HepG2 (cell line): Measurements from ENCODE around the gene ZBTB20. TPM values are rescaled to one million over a fixed set of nuclear protein-coding genes. Genes with fewer than 3 reads are reported as not detected.

ENCODE experiments used
- ATAC-seq: fragments of 200-7000 bp; cut with Tn5 transposase; 3 replicates; pipeline ENCODE4 v1.9.1; 2020; ENCODE audit warnings: mild to moderate bottlenecking, moderate library complexity
- BruUV-seq: library from RNA; stranded (reverse); fragments of 400-500 nt; replicated peaks from 2 replicates; lab custom pipeline; 2021; lab: Mats Ljungman, UMichigan
- CTCF ChIA-PET: fragments of 300-600 bp; formaldehyde crosslinking; extraction: SDS; loops from one replicate; lab custom pipeline; 2021; ENCODE audit warnings: low total read pairs, inconsistent platforms, low intra/inter-chr PET ratio; lab: Yijun Ruan, JAX
- POLR2A ChIA-PET: fragments of 350-600 bp; sonication (Branson Sonifier 250); formaldehyde crosslinking; loops from one replicate; lab custom pipeline; 2020; ENCODE audit warnings: antibody characterized with exemption, inconsistent platforms; lab: Yijun Ruan, JAX
- DNase-seq: peaks from one replicate; pipeline ENCODE4 v3.0.0-alpha.2; 2015; ENCODE audit warnings: low spot score
- FAIRE-seq: peaks from 3 replicates; lab custom pipeline; 2011; peaks lifted over from hg19 to GRCh38; lab: Jason Lieb, UNC
- H2AFZ ChIP-seq: one replicate; pipeline ENCODE4 v1.6.1; 2011; ENCODE audit warnings: low read length, inconsistent platforms
- H3K27ac ChIP-seq: fragments of 300-600 bp; 3 replicates; pipeline ENCODE4 v1.8.0; 2011; ENCODE audit warnings: mixed run types, mild to moderate bottlenecking, mixed read lengths, low read length, inconsistent platforms; ENCODE audit not compliant: insufficient read depth; ENCODE audit errors: extremely low read length
- H3K27me3 ChIP-seq, 2 experiments: fragments of 200-600 bp in 1 of 2; 2 replicates in 1 of 2; 3 replicates in 1 of 2; pipeline versions ENCODE4 v1.6.0 to v1.8.0; 2011; ENCODE audit warnings: low read length in 2 of 2, mild to moderate bottlenecking in 2 of 2, moderate library complexity in 2 of 2, inconsistent platforms in 1 of 2; ENCODE audit not compliant: insufficient read depth in 2 of 2, control insufficient read depth in 1 of 2
- H3K36me3 ChIP-seq, 2 experiments: fragments of 200-600 bp in 1 of 2; replicated peaks in 1 of 2; 2 replicates in 1 of 2; 3 replicates in 1 of 2; pipeline versions ENCODE4 v1.5.1 to v1.8.0; 2011; ENCODE audit warnings: low read length in 2 of 2, inconsistent platforms in 1 of 2; ENCODE audit not compliant: insufficient read depth in 2 of 2, control insufficient read depth in 1 of 2
- H3K4me1 ChIP-seq: 2 replicates; pipeline ENCODE4 v1.5.1; 2012; ENCODE audit warnings: low read length, inconsistent platforms; ENCODE audit not compliant: insufficient read depth
- H3K4me2 ChIP-seq: 2 replicates; pipeline ENCODE4 v1.6.0; 2011; ENCODE audit warnings: low read depth, low read length, inconsistent platforms
- H3K4me3 ChIP-seq, 3 experiments: fragments of 200-600 bp in 1 of 3; sonication (generic), shearing (Covaris generic) in 1 of 3; replicated peaks in 1 of 3; 2 replicates each; pipeline ENCODE4 v1.5.1; 2011 to 2016; ENCODE audit warnings: low read length in 3 of 3, inconsistent platforms in 2 of 3, low read depth in 2 of 3, mild to moderate bottlenecking in 2 of 3, control low read depth in 1 of 3, mixed read lengths in 1 of 3; ENCODE audit not compliant: insufficient read depth in 1 of 3
- H3K79me2 ChIP-seq: one replicate; pipeline ENCODE4 v1.6.1; 2011; ENCODE audit warnings: low read length, inconsistent platforms; ENCODE audit not compliant: insufficient read depth
- H3K9ac ChIP-seq: 2 replicates; pipeline ENCODE4 v1.6.0; 2011; ENCODE audit warnings: mild to moderate bottlenecking, low read depth, low read length, inconsistent platforms; ENCODE audit not compliant: insufficient read depth
- H3K9me3 ChIP-seq: 2 replicates; pipeline ENCODE4 v1.5.1; 2012; ENCODE audit warnings: mild to moderate bottlenecking, low read length
- H4K20me1 ChIP-seq: 2 replicates; pipeline ENCODE4 v1.6.0; 2011; ENCODE audit warnings: inconsistent platforms, mild to moderate bottlenecking, low read length, moderate library complexity; ENCODE audit not compliant: insufficient read depth
- DPF2 ChIP-seq: sonication (generic); formaldehyde crosslinking; IDR thresholded peaks from 2 replicates; pipeline ENCODE4 v1.4.0; 2020; ENCODE audit warnings: mild to moderate bottlenecking, low read depth, missing genetic modification reagents, borderline replicate concordance
- KMT2B ChIP-seq: IDR thresholded peaks from 2 replicates; pipeline ENCODE4 v1.6.1; 2016; ENCODE audit warnings: missing genetic modification reagents, missing compliant biosample characterization
- NKX3-1 ChIP-seq: sonication (generic); formaldehyde crosslinking; IDR thresholded peaks from 2 replicates; pipeline ENCODE4 v1.5.0; 2020; ENCODE audit warnings: missing genetic modification reagents
- ZNF382 ChIP-seq: sonication (generic); formaldehyde crosslinking; IDR thresholded peaks from 2 replicates; pipeline ENCODE4 v1.5.0; 2020; ENCODE audit warnings: missing genetic modification reagents, mild to moderate bottlenecking, borderline replicate concordance
- ZNF703 ChIP-seq: sonication (generic); formaldehyde crosslinking; IDR thresholded peaks from 2 replicates; pipeline ENCODE4 v1.5.1; 2020; ENCODE audit warnings: missing genetic modification reagents, mild to moderate bottlenecking, moderate library complexity, borderline replicate concordance
- WGBS: methylation state at CpG from one replicate; pipeline ENCODE4 v1.1.6; 2017; ENCODE audit warnings: low lambda C conversion rate; 5-methylcytosine and 5-hydroxymethylcytosine counted together
- in situ Hi-C: cut with HindIII; loops from 2 replicates; pipeline ENCODE4 v1.10.0; 2017; ENCODE audit warnings: low pct_unique_long_range_greater_than_20kb; ENCODE audit not compliant: extremely low pct_ligation_motif_present
- intact Hi-C: fragments of 100-400 bp; cut with micrococcal nuclease; formaldehyde crosslinking; loops from one replicate; pipeline ENCODE4 v1.10.0; 2022; ENCODE audit not compliant: unreplicated experiment
- polyA plus RNA-seq, 8 experiments: library from polyadenylated mRNA; depleted of rRNA in 3 of 8; stranded (reverse) in 7 of 8; unstranded in 1 of 8; fragments of >200 nt; fragmentation: Illumina TruSeq in 4 of 8; extraction: Trizol in 4 of 8; gene quantifications; 2 replicates each; pipeline versions ENCODE4 v1.2.1 to v1.2.3, GENCODE V29; 2011 to 2016; ENCODE audit warnings: low read depth in 4 of 8, missing spikeins in 1 of 8, mixed read lengths in 1 of 8; ENCODE audit not compliant: insufficient read depth in 1 of 8
- total RNA-seq, 5 experiments: library from RNA; depleted of rRNA; stranded (reverse); fragments of >200 nt; fragmentation: Illumina TruSeq; extraction: Trizol; gene quantifications; 2 replicates each; pipeline ENCODE4 v1.2.3, GENCODE V29; 2016; ENCODE audit warnings: low read depth in 1 of 5
- TF ChIP-seq, protein P1 (sequence below), 2 experiments: fragments of 450-650 bp in 1 of 2; sonication (generic) in 1 of 2; formaldehyde crosslinking; IDR thresholded peaks; 2 replicates each; pipeline versions ENCODE4 v1.5.0 to v1.8.0; 2020 to 2022; ENCODE audit warnings: mild to moderate bottlenecking in 1 of 2, missing genetic modification reagents in 1 of 2
- TF ChIP-seq, protein P2 (sequence below): sonication (generic); formaldehyde crosslinking; IDR thresholded peaks from 2 replicates; pipeline ENCODE4 v1.5.1; 2020; ENCODE audit warnings: mild to moderate bottlenecking, missing genetic modification reagents, moderate library complexity
- TF ChIP-seq, protein P3 (sequence below): sonication (generic); formaldehyde crosslinking; conservative IDR thresholded peaks from 2 replicates; pipeline ENCODE4 v1.8.0; 2022; ENCODE audit warnings: mild to moderate bottlenecking, moderate library complexity, missing genetic modification reagents
- TF ChIP-seq, protein P4 (sequence below): sonication (generic); formaldehyde crosslinking; IDR thresholded peaks from 2 replicates; pipeline ENCODE4 v1.4.0; 2020; ENCODE audit warnings: missing genetic modification reagents, mild to moderate bottlenecking, borderline replicate concordance
- TF ChIP-seq, protein P5 (sequence below): sonication (generic); formaldehyde crosslinking; IDR thresholded peaks from 2 replicates; pipeline ENCODE4 v1.4.0; 2020; ENCODE audit warnings: mild to moderate bottlenecking, missing genetic modification reagents, borderline replicate concordance

Gene ZBTB20
- total and polyA plus RNA-seq, 2 of the 13 experiments (the other 11 are each of a cell fraction or from before 2014, with no cell fraction given) = 1.9 to 8.8 TPM

DNA sequence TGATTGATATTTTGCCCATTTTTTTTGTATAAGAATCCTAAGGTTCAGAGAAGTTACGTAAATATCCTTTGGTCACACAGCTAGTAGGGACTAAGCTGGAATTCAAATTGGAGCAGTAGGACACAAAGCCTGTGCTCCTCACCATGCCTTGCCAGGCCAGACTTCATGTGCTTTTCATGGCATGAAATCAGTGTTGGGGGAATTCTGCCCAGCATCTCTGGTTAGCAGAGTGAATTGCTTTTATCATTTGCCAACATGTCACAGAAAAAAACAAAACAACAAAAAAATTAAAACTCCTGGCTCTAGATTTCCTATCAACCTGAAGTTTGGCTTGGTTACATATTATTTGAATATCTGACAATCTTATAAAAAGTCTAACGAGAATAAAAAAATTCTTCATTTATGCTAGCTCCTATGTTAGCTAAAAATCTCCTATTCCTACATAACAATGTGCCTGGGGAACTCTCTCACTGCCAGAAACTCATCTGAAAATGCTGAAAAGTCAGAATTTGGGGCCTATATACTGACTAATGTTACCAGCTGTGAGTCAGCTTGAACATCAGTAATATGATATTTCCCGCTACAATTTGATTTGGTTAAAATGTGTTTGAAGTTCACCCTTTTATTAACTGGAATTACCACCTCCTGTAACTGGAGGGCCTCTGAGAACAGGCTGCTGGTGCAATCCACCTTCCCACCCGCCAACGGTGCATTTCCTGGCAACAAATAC lies 711.5 kb downstream of the ZBTB20 start:
- ATAC-seq = no peak
- Histone ChIP-seq H4K20me1 (no peaks in the 10 kb centered on the region), H3K9ac (no peak overlapping the region), H3K4me1 (no peaks in the 10 kb centered on the region), H3K27me3 (no peaks in the 10 kb centered on the region), H3K79me2 (no peaks in the 10 kb centered on the region), H3K27ac (no peak overlapping the region), H3K36me3 (no peaks in the 10 kb centered on the region), H3K4me3 (no peak overlapping the region), H3K9me3 (no peaks in the 10 kb centered on the region), H3K4me2 (no peak overlapping the region), H2AFZ (no peak overlapping the region)
- FAIRE-seq = no peak
- ChIA-PET CTCF (no interaction called here), POLR2A (no interaction called here)
- no TSS peak for BruUV-seq
- in situ Hi-C loops = no loop called here
- no peak for DNase-seq
- intact Hi-C loops = no loop called here
- WGBS = 94% methylated on average over 5 of the region's 5 CpGs
- TF ChIP-seq, protein P1, sequence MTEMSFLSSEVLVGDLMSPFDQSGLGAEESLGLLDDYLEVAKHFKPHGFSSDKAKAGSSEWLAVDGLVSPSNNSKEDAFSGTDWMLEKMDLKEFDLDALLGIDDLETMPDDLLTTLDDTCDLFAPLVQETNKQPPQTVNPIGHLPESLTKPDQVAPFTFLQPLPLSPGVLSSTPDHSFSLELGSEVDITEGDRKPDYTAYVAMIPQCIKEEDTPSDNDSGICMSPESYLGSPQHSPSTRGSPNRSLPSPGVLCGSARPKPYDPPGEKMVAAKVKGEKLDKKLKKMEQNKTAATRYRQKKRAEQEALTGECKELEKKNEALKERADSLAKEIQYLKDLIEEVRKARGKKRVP (CRISPR knock-in tag; IDR thresholded peaks at IDR 0.05) = no peak
- TF ChIP-seq, protein P2, sequence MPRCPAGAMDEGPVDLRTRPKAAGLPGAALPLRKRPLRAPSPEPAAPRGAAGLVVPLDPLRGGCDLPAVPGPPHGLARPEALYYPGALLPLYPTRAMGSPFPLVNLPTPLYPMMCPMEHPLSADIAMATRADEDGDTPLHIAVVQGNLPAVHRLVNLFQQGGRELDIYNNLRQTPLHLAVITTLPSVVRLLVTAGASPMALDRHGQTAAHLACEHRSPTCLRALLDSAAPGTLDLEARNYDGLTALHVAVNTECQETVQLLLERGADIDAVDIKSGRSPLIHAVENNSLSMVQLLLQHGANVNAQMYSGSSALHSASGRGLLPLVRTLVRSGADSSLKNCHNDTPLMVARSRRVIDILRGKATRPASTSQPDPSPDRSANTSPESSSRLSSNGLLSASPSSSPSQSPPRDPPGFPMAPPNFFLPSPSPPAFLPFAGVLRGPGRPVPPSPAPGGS = no peak
- TF ChIP-seq, protein P3, sequence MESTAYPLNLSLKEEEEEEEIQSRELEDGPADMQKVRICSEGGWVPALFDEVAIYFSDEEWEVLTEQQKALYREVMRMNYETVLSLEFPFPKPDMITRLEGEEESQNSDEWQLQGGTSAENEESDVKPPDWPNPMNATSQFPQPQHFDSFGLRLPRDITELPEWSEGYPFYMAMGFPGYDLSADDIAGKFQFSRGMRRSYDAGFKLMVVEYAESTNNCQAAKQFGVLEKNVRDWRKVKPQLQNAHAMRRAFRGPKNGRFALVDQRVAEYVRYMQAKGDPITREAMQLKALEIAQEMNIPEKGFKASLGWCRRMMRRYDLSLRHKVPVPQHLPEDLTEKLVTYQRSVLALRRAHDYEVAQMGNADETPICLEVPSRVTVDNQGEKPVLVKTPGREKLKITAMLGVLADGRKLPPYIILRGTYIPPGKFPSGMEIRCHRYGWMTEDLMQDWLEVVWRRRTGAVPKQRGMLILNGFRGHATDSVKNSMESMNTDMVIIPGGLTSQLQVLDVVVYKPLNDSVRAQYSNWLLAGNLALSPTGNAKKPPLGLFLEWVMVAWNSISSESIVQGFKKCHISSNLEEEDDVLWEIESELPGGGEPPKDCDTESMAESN (CRISPR knock-in tag) = no peak
- TF ChIP-seq KMT2B (no peak), NKX3-1 (CRISPR knock-in tag) (no peak), ZNF703 (CRISPR knock-in tag) (no peak), ZNF382 (CRISPR knock-in tag) (no peak), DPF2 (CRISPR knock-in tag) (no peak)
- TF ChIP-seq, protein P4, sequence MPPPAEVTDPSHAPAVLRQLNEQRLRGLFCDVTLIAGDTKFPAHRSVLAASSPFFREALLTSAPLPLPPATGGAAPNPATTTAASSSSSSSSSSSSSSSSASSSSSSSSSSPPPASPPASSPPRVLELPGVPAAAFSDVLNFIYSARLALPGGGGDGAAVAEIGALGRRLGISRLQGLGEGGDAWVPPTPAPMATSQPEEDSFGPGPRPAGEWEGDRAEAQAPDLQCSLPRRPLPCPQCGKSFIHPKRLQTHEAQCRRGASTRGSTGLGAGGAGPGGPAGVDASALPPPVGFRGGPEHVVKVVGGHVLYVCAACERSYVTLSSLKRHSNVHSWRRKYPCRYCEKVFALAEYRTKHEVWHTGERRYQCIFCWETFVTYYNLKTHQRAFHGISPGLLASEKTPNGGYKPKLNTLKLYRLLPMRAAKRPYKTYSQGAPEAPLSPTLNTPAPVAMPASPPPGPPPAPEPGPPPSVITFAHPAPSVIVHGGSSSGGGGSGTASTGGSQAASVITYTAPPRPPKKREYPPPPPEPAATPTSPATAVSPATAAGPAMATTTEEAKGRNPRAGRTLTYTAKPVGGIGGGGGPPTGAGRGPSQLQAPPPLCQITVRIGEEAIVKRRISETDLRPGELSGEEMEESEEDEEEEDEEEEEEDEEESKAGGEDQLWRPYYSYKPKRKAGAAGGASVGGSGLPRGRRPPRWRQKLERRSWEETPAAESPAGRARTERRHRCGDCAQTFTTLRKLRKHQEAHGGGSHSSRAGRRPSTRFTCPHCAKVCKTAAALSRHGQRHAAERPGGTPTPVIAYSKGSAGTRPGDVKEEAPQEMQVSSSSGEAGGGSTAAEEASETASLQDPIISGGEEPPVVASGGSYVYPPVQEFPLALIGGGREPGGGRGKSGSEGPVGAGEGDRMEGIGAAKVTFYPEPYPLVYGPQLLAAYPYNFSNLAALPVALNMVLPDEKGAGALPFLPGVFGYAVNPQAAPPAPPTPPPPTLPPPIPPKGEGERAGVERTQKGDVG = no peak
- TF ChIP-seq, protein P5, sequence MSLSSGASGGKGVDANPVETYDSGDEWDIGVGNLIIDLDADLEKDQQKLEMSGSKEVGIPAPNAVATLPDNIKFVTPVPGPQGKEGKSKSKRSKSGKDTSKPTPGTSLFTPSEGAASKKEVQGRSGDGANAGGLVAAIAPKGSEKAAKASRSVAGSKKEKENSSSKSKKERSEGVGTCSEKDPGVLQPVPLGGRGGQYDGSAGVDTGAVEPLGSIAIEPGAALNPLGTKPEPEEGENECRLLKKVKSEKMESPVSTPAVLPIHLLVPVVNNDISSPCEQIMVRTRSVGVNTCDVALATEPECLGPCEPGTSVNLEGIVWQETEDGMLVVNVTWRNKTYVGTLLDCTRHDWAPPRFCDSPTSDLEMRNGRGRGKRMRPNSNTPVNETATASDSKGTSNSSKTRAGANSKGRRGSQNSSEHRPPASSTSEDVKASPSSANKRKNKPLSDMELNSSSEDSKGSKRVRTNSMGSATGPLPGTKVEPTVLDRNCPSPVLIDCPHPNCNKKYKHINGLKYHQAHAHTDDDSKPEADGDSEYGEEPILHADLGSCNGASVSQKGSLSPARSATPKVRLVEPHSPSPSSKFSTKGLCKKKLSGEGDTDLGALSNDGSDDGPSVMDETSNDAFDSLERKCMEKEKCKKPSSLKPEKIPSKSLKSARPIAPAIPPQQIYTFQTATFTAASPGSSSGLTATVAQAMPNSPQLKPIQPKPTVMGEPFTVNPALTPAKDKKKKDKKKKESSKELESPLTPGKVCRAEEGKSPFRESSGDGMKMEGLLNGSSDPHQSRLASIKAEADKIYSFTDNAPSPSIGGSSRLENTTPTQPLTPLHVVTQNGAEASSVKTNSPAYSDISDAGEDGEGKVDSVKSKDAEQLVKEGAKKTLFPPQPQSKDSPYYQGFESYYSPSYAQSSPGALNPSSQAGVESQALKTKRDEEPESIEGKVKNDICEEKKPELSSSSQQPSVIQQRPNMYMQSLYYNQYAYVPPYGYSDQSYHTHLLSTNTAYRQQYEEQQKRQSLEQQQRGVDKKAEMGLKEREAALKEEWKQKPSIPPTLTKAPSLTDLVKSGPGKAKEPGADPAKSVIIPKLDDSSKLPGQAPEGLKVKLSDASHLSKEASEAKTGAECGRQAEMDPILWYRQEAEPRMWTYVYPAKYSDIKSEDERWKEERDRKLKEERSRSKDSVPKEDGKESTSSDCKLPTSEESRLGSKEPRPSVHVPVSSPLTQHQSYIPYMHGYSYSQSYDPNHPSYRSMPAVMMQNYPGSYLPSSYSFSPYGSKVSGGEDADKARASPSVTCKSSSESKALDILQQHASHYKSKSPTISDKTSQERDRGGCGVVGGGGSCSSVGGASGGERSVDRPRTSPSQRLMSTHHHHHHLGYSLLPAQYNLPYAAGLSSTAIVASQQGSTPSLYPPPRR (CRISPR knock-in tag) = no peak
